ENCODE measurements around the gene PLA2G12B. TPM values are rescaled to one million over a fixed set of nuclear protein-coding genes. Genes with fewer than 3 reads are reported as not detected.
"Not testable (repeated sequence)": the region's sequence is repeated elsewhere in the genome, so short reads cannot be mapped to it uniquely, and the experiment has no call there.

The PLA2G12B gene
- total RNA-seq, 1 donor from 2014 or later = not detected

- no peak for TF ChIP-seq CTCF (IDR thresholded peaks at IDR 0.05; ENCODE audit: insufficient read depth, low read length, severe bottlenecking)
- FAIRE-seq (no peak), DNase-seq (ENCODE audit: low read depth) (no peak)
- Histone ChIP-seq H3K4me3 (ENCODE audit: low read depth, low read length) (no peak overlapping the region), H3K36me3 (ENCODE audit: control insufficient read depth, insufficient read depth, low read length) (no peaks in the 10 kb centered on the region), H3K27me3 (ENCODE audit: control insufficient read depth, insufficient read depth, low read length) (no peaks in the 10 kb centered on the region)
Measured at GRCh38 chr10:72930276-72930675, 24.3 kb downstream of the PLA2G12B start.

- H3K4me3 ChIP-seq (ENCODE audit: low read depth, low read length) = no peak overlapping the region
- DNase-seq (ENCODE audit: low read depth) (no peak), FAIRE-seq (no peak)
Measured at GRCh38 chr10:72928798-72929197, 25.8 kb downstream of the PLA2G12B start.

GRCh38 chr10:72927485-72927884 lies 27.1 kb downstream of the PLA2G12B start:
- H3K4me3 ChIP-seq (ENCODE audit: low read depth, low read length) = no peak overlapping the region
- FAIRE-seq = no peak
- no peak for TF ChIP-seq CTCF (IDR thresholded peaks at IDR 0.05; ENCODE audit: insufficient read depth, low read length, severe bottlenecking)
- no peaks in the 10 kb centered on the region for H3K27me3 ChIP-seq (ENCODE audit: control insufficient read depth, insufficient read depth, low read length)
- DNase-seq (ENCODE audit: low read depth) = no peak
- H3K36me3 ChIP-seq (ENCODE audit: control insufficient read depth, insufficient read depth, low read length) = no peaks in the 10 kb centered on the region

More at GRCh38 chr10:72928798-72929197, 25.8 kb downstream of the PLA2G12B start:
- Histone ChIP-seq H3K36me3 (ENCODE audit: control insufficient read depth, insufficient read depth, low read length) (no peaks in the 10 kb centered on the region), H3K27me3 (ENCODE audit: control insufficient read depth, insufficient read depth, low read length) (no peaks in the 10 kb centered on the region)
- no peak for TF ChIP-seq CTCF (IDR thresholded peaks at IDR 0.05; ENCODE audit: insufficient read depth, low read length, severe bottlenecking)

- TF ChIP-seq CTCF (IDR thresholded peaks at IDR 0.05; ENCODE audit: insufficient read depth, low read length, severe bottlenecking) = no peak
- FAIRE-seq (no peak), DNase-seq (ENCODE audit: low read depth) (no peak)
- no peaks in the 10 kb centered on the region for H3K27me3 ChIP-seq (ENCODE audit: control insufficient read depth, insufficient read depth, low read length)
- no peaks in the 10 kb centered on the region for H3K36me3 ChIP-seq (ENCODE audit: control insufficient read depth, insufficient read depth, low read length)
- H3K4me3 ChIP-seq (ENCODE audit: low read depth, low read length) = no peak overlapping the region
Measured at GRCh38 chr10:72925951-72926465, 28.6 kb downstream of the PLA2G12B start.

GRCh38 chr10:72924351-72924750 lies 30.3 kb downstream of the PLA2G12B start:
- FAIRE-seq (no peak), DNase-seq (ENCODE audit: low read depth) (no peak)
- Histone ChIP-seq H3K36me3 (ENCODE audit: control insufficient read depth, insufficient read depth, low read length) (no peaks in the 10 kb centered on the region), H3K4me3 (ENCODE audit: low read depth, low read length) (no peak overlapping the region), H3K27me3 (ENCODE audit: control insufficient read depth, insufficient read depth, low read length) (no peaks in the 10 kb centered on the region)
- no peak for TF ChIP-seq CTCF (IDR thresholded peaks at IDR 0.05; ENCODE audit: insufficient read depth, low read length, severe bottlenecking)

GRCh38 chr10:72921147-72921683 lies 33.4 kb downstream of the PLA2G12B start:
- FAIRE-seq; H3K4me3 ChIP-seq (ENCODE audit: low read depth, low read length): not testable (repeated sequence)

More at GRCh38 chr10:72921147-72921683, 33.4 kb downstream of the PLA2G12B start:
- not testable (repeated sequence) for H3K36me3 ChIP-seq (ENCODE audit: control insufficient read depth, insufficient read depth, low read length); H3K27me3 ChIP-seq (ENCODE audit: control insufficient read depth, insufficient read depth, low read length); DNase-seq (ENCODE audit: low read depth)

Measured in bronchial epithelial cell (primary cell).